SU-DHL-6 (cell line): Measurements from ENCODE around the gene ADSS1.

Experiments
- H2AFZ ChIP-seq: fragments of 200-600 bp; sonication (generic); 2 replicates; pipeline ENCODE4 v1.6.1; 2014; ENCODE audit warnings: low read depth, mild to moderate bottlenecking, moderate library complexity, mixed read lengths, antibody characterized with exemption, low read length; ENCODE audit not compliant: severe bottlenecking
- H3F3A ChIP-seq: fragments of 200-600 bp; shearing (Covaris generic); 2 replicates; pipeline ENCODE4 v1.6.0; 2016; ENCODE audit warnings: antibody characterized with exemption, mild to moderate bottlenecking; ENCODE audit not compliant: insufficient read depth
- H3K27ac ChIP-seq: fragments of 200-600 bp; sonication (generic); 2 replicates; pipeline ENCODE4 v1.5.1; 2016; ENCODE audit warnings: low read depth, mild to moderate bottlenecking, low read length, moderate library complexity, mixed read lengths
- H3K27me3 ChIP-seq: fragments of 200-600 bp; sonication (generic), shearing (Covaris generic); 2 replicates; pipeline ENCODE4 v1.6.0; 2014; ENCODE audit warnings: mild to moderate bottlenecking, low read length
- H3K36me3 ChIP-seq: fragments of 200-600 bp; sonication (generic); 2 replicates; pipeline ENCODE4 v1.6.1; 2014; ENCODE audit warnings: mild to moderate bottlenecking, low read length, mixed read lengths
- H3K4me2 ChIP-seq: fragments of 300-600, 200-600 bp; shearing (Covaris generic), sonication (generic); 2 replicates; pipeline ENCODE4 v1.6.0; 2014; ENCODE audit warnings: low read length, low read depth, mild to moderate bottlenecking; ENCODE audit not compliant: poor library complexity, severe bottlenecking
- H3K4me3 ChIP-seq: fragments of 200-600 bp; sonication (generic); 2 replicates; pipeline ENCODE4 v1.5.1; 2014; ENCODE audit warnings: antibody characterized with exemption, low read length, mild to moderate bottlenecking, mixed read lengths; ENCODE audit not compliant: insufficient read depth, poor library complexity, severe bottlenecking
- H3K79me2 ChIP-seq: fragments of 200-600 bp; sonication (generic); 2 replicates; pipeline ENCODE4 v1.6.1; 2014; ENCODE audit warnings: mild to moderate bottlenecking, low read length, moderate library complexity; ENCODE audit not compliant: insufficient read depth
- H3K9ac ChIP-seq: fragments of 200-600 bp; sonication (generic); 2 replicates; pipeline ENCODE4 v1.7.0; 2014; ENCODE audit warnings: mild to moderate bottlenecking, low read length
- H3K9me2 ChIP-seq: fragments of 200-600 bp; sonication (generic); replicated peaks from 2 replicates; pipeline ENCODE4 v1.6.1; 2014; ENCODE audit warnings: low read length; ENCODE audit not compliant: insufficient read depth
- H3K9me3 ChIP-seq: fragments of 200-600 bp; sonication (generic); 2 replicates; pipeline ENCODE4 v1.6.1; 2014; ENCODE audit warnings: low read length, mixed read lengths; ENCODE audit not compliant: insufficient read depth
- H4K20me1 ChIP-seq: fragments of 200-600 bp; sonication (generic); 2 replicates; pipeline ENCODE4 v1.6.1; 2014; ENCODE audit warnings: low read depth, mild to moderate bottlenecking, antibody characterized with exemption, low read length, moderate library complexity, mixed read lengths
- EZH2phosphoT487 ChIP-seq: fragments of 200-600 bp; sonication (generic), shearing (Covaris generic); conservative IDR thresholded peaks from 2 replicates; pipeline ENCODE4 v1.6.1; 2018; ENCODE audit warnings: mild to moderate bottlenecking, antibody characterized with exemption, low read length, moderate library complexity, mixed read lengths
- TF ChIP-seq, protein P1 (sequence below): fragments of 200-600 bp; sonication (generic); IDR thresholded peaks from one replicate; pipeline ENCODE4 v1.5.1; 2017; ENCODE audit warnings: antibody characterized with exemption, mild to moderate bottlenecking, low read length, moderate library complexity; ENCODE audit not compliant: insufficient read depth, poor library complexity, severe bottlenecking

The ADSS1 gene

DNA sequence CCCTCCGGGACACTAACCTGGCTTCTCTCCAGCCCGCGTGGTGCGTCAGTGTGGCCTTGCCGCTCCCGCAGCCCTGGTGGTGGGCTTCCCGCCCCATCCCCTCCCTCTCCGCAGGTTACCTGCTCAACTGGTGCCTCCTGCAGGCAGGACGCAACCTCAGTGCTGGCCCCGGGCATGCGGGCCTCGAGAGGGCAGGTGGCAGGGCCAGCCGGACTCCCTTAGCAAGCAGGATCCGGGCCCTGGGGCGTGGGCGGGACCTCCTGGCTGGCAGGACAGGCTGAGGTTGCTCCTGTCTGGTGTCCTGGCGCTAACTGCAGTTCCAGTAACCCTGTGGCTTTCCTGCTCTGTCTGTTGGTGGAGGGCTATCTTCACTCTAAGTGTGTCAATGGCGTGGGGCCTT lies 8.6 kb upstream of the ADSS1 start:
- Histone ChIP-seq H2AFZ (no peak overlapping the region), H3K4me3 (no peak overlapping the region), H4K20me1 (no peaks in the 10 kb centered on the region), H3K9ac (no peak overlapping the region), H3K9me3 (no peaks in the 10 kb centered on the region), H3K36me3 (no peaks in the 10 kb centered on the region), H3K9me2 (no peaks in the 10 kb centered on the region), H3K27me3 (no peaks in the 10 kb centered on the region), H3K4me2 (no peak overlapping the region), H3K79me2 (no peaks in the 10 kb centered on the region), H3K27ac (no peak overlapping the region), H3F3A (no peaks in the 10 kb centered on the region)
- TF ChIP-seq EZH2phosphoT487: no peak
- TF ChIP-seq, protein P1, sequence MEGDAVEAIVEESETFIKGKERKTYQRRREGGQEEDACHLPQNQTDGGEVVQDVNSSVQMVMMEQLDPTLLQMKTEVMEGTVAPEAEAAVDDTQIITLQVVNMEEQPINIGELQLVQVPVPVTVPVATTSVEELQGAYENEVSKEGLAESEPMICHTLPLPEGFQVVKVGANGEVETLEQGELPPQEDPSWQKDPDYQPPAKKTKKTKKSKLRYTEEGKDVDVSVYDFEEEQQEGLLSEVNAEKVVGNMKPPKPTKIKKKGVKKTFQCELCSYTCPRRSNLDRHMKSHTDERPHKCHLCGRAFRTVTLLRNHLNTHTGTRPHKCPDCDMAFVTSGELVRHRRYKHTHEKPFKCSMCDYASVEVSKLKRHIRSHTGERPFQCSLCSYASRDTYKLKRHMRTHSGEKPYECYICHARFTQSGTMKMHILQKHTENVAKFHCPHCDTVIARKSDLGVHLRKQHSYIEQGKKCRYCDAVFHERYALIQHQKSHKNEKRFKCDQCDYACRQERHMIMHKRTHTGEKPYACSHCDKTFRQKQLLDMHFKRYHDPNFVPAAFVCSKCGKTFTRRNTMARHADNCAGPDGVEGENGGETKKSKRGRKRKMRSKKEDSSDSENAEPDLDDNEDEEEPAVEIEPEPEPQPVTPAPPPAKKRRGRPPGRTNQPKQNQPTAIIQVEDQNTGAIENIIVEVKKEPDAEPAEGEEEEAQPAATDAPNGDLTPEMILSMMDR: no peak

DNA sequence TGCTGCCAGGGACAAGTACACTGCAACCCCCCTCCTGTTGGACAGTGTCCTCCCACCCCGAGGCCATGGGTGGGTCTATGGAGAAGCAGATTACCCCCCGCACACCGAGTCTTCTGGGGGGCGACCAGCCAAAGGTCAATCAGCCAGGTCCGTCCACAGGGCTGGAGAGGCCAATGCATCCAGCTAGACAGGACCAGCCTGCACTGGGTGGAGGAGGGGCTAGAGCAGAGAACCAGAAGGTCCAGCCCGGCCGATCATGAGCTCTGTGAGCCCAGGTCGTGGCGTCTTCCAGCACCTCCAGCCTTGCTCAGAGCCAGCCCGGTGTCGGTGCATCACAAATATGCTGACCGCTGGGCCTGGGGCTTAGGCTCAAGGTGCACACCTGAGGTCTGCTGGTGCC lies 8.2 kb upstream of the ADSS1 start:
- H3K4me3 ChIP-seq: no peak overlapping the region
- H3K4me2 ChIP-seq: no peak overlapping the region
- no peaks in the 10 kb centered on the region for H3K36me3 ChIP-seq
- TF ChIP-seq, protein P1: no peak
- TF ChIP-seq EZH2phosphoT487: no peak
- H2AFZ ChIP-seq: no peak overlapping the region
- no peaks in the 10 kb centered on the region for H3K9me3 ChIP-seq
- no peak overlapping the region for H3K9ac ChIP-seq
- no peak overlapping the region for H3K27ac ChIP-seq
- H3F3A ChIP-seq: no peaks in the 10 kb centered on the region
- no peaks in the 10 kb centered on the region for H3K79me2 ChIP-seq
- no peaks in the 10 kb centered on the region for H3K27me3 ChIP-seq
- no peaks in the 10 kb centered on the region for H3K9me2 ChIP-seq
- H4K20me1 ChIP-seq: no peaks in the 10 kb centered on the region

DNA sequence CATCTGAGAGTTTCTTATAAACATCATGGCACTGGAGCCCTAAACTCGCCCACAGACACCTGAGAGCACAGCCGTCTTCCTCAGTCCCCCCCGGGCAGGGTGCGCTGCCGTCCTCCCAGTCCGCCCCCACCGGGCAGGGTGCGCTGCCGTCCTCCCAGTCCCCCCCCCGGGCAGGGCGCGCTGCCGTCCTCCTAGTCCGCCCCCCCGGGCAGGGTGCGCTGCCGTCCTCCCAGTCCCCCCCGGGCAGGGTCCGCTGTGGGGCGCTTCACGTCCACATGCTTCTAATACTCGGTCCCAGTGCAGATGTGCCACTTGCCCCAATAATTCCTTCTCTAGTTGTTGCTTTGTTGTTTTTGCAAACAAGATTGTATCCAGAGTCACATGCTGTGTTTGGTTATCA lies 6.9 kb upstream of the ADSS1 start:
- Histone ChIP-seq H3F3A (no peaks in the 10 kb centered on the region), H3K27me3 (no peaks in the 10 kb centered on the region), H3K36me3 (no peaks in the 10 kb centered on the region), H3K9me3 (no peaks in the 10 kb centered on the region), H3K27ac (no peak overlapping the region), H3K4me3 (no peak overlapping the region), H3K4me2 (no peak overlapping the region), H3K9me2 (no peaks in the 10 kb centered on the region), H4K20me1 (no peaks in the 10 kb centered on the region), H2AFZ (no peak overlapping the region), H3K9ac (no peak overlapping the region), H3K79me2 (no peaks in the 10 kb centered on the region)
- TF ChIP-seq, protein P1: no peak
- no peak for TF ChIP-seq EZH2phosphoT487
